HG03342 (cell line): ENCODE results near the gene CPLX3.

Source experiments
- ATAC-seq: cut with Tn5 transposase; IDR thresholded peaks from one replicate; pipeline ENCODE4 v1.9.1; 2021; ENCODE audit warnings: mild to moderate bottlenecking, moderate library complexity; ENCODE audit not compliant: unreplicated experiment

Gene CPLX3

DNA sequence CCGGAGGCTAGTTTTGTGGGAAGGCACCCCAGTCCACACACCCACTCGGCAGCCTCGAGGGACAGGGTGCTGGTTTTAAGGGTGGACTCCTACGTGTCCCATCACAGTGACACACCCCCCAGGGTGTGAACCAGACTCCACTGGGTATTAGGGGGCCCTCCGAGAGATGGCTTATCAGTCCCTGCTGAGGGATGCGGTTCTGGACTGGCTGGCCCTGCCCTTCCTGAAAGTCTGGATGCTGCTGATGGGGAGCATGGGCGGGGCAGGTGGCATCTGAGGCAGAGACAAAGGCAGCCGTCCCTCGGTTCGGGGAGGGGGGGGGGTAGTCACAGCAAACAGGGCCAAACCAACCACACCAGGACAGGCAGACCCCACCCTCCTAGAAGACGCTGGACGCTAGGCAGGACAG, 17.5 kb downstream of the CPLX3 start:
- ATAC-seq = no peak

DNA sequence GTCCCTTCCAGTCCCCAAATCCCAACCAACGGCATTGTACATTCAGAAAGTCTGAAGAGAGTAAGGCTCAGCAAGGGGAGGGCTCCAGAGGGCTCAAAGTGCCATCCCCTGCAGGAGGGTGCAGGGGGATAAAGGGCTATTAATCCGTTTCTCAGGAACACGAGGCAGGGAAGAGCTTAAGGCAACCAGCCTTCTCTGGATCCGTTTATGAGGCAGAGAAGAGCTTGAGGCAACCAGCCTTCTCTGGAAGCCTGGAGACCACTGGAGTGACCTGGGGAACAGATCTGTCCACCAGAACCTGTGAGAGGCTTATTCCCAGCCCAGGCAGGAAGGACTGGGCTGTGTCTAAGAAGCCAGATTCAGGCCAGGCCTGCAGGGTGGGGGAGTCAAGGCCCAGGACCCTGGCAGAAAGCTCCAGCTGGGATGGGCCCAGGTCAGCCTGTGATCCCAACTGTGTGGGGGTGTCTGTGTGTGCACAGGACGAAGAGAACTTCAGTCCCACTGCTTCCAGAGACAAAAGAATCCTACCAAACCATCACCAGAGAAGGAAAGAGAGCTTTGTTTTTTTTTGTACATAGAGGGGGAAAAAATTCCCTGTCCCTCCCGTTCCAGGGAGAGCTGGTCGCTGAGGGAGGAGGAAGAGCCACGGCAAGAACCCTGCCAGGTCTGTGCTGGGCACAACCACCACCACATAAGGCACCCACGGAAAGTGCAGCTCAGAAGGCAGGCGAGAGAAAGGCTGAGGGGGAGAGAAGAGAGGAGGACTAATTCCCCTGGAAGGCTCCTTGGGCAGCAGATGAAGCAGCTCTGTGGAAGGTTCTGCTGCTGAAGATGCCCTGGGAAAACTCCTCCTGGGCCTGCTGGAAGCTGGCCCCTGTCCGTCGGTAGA, 18.1 kb downstream of the CPLX3 start:
- ATAC-seq = no peak

DNA sequence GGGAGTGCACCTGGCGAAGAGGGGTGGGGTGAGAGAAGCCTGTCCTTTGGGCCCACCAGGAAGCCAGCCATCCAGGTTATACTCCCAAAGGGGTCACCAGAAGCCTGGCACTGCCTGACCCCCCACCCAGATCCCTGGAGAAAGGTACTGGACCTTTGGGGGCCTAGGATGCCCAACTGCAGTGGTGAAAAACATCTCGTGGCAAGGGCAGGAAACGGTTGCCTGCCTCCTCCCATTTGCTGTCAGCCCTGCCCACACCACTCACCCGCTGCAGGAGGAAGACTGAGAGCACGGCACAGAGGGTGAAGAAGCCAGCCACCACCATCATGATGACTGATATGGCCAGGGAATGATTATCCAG, 18.8 kb downstream of the CPLX3 start:
- ATAC-seq = no peak

DNA sequence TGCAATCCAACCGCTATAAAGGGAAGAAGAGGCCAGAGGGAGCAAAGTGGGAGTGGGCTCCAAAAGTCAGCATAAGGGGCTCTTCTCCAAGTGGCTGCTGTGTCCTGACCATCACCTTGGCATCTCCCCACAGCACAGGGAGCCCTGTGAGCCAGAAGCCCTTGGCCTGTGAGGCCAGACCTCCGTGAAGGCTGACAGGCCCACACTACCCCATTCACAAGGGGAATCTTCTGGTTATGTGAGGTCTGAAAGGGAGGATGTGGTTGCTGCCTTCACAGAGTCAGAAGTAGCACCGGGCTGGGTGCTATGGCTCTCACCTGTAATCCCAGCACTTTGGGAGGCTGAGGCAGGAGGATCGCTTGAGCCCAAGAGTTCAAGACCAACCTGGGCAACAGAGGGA, 19.2 kb downstream of the CPLX3 start:
- ATAC-seq = no peak

DNA sequence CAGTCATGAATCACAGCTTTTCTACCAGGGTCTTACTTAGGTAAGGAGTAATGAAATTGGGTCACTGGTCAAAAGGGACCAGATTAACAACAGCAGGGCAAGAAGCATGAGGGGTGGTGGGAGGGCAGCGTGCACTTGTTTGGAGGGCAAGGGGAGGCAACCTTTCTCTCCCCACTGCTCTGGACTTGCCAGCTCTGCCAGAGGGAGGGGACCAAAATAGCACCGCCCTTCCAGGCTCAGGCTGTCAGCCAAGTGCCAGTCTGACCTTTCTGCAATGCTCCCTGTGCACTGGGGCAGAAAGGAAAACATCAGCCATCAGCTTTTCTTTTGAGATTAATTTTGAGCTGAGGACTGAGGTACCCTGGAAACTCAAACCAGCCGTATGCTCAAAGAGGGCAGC, 21.0 kb downstream of the CPLX3 start:
- no peak for ATAC-seq

DNA sequence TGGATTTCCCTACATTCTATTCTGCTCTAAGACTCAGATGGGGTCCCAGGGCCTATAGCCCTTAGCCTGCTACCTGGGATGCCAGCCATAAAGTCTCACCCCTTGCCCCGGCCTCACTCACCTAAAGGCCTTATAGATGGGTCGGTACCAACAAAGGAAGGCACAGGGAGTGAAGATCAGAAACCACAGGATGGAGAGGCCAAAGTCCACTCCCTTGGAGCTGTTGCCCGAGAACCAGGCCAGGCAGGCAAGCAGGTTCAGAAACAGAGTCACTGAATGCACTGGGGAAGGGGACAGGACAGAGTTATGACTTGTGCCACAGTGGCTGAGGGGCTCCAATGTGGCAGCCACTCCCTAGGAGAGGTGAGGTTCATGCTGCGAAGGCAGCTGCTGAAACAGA, 24.0 kb downstream of the CPLX3 start:
- ATAC-seq = no peak

DNA sequence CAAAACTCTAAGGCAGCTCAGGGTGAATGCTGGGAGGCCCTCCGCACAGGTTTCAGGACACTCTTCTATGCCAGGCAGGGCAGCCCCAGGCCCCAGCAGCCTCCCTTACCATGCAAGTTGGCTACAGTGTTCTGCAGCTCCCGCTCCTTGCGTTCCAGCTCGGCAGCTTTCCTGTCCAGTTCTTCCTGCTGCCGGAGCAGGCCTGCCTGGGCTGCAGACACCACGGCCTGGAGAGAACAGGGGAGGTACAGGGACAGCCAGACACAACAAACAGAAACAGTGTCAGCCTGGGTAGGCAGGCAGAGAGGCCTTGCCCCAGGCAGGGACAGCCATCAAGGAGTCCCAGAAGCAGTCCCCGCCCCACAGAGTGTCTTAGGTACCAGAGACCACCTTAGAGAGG, 25.5 kb downstream of the CPLX3 start:
- no peak for ATAC-seq

DNA sequence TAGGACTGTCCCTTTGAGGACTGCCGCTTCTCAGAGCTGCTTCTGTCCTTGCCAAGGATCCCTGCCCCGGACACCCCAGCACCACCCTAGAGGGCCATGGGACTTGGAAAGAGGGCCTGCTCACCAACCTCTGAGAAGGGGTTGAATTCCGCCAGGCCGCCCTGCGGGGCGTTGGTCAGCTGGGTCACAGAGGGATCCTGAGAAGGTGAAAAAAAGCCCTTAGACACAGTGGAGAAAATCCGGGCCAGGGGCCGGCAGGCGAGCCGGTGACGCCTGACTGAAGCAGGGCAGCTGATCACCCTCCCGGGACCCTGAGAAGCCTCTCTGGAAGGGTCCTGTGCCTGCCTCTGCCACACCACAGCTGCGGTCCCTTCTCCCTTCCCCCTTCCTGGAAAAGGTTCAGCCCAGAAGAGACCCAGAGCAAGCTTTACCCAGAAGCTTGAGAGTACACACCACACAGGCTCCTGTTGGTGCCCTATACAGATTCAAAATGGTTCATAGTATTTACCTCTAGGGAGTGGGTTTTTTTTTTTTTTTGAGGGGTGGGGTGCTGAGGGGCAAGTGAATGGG, 28.1 kb downstream of the CPLX3 start:
- ATAC-seq = no peak

DNA sequence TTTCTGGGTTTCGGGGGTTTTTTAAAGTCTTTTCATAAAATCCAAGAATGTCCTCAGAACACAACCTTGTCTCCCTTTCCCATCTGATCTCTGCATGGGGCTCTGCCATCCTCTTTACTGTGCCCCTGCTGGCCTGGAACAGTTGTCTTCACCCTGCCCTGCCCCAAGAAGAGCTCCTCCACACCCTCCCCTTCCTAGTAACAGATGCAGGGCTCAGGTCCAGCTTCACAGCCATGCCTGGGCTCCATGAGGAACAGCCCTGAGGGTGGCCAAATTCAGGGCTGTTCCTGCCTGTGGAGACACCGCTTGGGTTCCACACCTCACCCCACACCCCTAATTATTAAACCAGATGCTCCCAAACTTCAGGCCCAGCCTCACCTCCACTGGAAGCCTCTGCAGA, 29.4 kb downstream of the CPLX3 start:
- ATAC-seq = no peak

DNA sequence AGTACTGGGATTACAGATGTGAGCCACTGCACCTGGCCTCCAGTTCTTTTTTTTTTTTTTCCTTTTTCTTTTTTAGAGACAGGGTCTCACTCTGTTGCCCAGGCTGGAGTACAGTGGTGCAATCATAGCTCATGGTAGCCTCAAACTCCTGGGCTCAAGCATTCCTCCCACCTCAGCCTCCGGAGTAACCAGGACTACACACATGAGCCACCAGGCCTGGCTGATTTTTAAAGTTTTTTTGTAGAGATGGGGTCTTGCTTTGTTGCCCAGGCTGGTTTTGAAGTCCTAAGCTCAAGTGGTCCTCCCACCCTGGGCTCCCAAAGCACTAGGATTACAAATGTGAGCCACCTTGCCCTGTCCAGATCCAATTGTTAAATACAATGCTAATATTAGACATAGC, 30.1 kb downstream of the CPLX3 start:
- ATAC-seq = no peak

DNA sequence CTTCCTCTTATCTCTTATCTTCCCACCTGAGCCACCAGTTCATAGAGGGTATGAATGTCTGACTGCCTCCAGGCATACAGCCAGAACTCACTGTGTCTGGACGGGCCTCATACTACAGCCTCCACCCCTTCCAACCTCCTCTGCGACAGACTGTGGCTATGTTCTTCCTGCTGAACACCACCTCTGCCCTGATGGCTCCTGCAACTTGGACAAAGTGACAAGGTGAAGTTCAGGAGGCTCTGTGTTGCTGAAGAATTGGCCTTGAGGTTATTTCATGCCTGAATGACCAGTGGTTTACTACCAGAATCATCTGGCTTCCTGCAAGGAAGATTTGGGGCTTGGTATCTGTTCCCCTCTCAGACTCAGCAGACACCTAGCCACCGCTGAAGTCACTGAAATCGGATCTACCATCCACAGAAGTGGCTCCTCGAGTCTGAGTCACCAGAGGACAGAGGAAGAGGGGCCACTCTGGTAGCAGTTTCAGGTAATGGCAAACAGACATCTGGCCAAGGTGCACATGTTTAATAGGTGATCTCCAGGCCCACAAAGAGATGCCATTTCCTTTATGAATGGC, 30.7 kb downstream of the CPLX3 start:
- peak; percentile 75 for ATAC-seq

DNA sequence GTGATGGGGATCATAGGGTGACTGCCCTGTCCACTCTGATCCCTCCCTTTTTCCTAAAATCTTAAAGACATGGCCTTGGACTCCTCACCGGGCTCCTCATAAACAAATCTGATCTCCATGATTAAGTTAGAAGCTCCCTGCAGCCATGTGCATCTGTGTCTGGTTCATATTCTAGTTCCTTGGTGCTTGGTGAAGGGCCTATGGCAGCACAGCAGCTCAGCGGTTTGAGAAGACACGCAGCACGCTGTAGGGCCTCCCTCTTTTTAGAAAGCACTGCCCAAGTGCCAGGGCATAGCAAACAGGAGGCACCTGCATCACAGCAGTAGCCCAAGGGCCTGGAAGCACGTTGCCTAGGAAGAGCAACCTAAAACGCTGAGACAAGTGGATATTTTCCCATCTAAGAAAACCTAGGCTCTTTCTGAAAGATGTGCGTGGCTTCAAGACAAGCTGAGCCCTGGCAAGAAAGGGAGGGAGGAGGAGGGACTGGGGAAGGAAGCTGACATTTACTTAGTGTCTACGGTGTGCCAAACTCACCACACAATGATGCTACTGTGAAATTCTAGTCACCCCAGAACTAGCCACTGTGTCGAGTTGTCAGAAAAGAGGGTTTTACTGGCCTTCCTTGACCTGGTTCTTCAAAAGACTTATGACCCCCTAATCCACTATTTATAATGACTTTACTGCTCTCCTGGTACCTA, 31.4 kb downstream of the CPLX3 start:
- no peak for ATAC-seq

DNA sequence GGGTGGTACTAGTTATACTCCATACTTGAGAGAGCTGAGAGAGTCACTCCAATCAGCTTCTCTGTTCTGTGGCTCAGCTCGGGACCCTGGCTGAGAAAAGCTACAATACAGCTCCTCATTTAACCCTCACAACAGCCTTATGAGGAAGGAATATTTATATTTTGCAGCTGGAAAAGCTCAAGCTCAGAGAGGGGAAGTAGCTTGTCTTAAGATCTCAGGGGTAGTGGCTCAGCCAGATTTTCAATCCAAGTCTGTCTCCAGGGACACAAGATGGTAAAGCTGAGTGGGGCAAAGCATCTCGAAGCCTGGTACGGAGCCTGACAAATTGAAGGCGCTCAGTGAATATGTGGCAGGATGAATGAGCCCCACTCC, 31.9 kb downstream of the CPLX3 start:
- no peak for ATAC-seq

DNA sequence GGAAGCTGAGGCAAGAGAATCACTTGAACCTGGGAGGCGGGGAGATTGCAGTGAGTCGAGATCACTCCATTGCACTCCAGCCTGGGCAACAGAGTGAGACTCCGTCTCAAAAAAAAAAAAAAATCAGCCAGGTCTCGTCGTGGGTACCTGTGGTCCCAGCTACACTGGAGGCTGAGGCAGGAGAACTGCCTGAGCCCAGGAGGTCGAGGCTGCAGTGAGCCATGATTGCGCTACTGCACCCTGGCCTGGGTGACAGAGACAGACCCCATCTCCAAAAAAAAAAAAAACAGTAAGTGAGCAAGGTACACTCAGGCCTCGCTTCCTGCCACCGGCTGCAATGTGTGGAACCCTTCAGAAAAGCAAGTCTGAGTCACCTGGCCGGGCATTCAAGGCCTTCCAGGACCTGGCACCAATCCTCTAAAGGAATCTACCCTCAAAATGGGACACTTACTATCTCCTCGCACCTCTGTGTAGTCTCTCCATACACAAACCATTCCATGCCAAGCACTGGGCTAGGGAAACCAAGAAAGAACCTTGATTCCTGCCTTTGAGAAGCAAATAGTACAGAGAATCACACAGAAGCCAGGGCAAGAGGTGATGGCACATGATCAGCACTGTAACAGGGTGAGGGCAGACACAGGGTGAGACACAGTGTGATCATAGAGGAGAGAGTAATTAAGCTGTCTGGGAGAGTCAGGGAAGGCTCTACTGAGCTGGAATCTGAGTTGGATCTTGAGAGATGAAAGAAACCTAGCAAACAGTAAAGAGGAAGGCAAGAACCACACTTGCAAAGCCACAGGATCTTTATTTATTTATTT, 37.0 kb downstream of the CPLX3 start:
- ATAC-seq = no peak

DNA sequence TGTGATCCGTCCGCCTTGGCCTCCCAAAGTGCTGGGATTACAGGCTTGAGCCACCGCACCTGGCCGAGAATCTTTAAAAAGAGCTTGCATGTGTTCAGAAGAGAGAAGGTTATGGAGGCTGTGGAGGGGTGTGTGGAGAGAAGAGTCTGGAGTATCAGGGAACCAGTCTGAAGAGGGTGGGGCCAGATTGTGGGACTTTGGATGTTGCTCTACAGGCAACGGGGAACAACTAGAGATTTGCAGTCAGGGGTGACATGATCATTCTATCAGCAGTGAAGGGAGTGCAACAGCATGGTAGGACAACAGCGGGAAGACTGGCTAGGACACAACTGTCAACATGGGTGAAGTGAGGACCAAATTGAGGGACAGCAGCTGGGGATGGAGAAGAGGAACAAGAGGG, 37.9 kb downstream of the CPLX3 start:
- ATAC-seq = no peak

DNA sequence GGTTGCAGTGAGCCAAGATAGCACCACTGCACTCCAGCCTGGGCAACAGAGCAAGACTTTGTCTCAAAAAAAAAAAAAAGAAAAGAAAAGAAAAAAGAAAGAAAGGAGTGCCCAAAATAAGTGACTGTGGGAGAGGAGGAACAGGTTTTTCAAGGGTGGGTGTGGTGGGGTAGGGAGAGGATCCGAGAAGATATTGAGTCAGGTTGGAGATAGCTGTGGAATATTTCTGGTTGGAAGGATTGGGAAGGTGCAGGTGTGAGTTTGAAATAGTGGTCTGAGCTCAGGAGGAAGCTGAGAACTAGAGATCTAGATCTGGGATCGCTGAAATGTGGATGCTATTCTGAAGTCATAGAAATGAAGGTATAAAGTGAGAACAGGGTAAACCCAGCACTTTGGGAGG, 38.9 kb downstream of the CPLX3 start:
- ATAC-seq = no peak

DNA sequence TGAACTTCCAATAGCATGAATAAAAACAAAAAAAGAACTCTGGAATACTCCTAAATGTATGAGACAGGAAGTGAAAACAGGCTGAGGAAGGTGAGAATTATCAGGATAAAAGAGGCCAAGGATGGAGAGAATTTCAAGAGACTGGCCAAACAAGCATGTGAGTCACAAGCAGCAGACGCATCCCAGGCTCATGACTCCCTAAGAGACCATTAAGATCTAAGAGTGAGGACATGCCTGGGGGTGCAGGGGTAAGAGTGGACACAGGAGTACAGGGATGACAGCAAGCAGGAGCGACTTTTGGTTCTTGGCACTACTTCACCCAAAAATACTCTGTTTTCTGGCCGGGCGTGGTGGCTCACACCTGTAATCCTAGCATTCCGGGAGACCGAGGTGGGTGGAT, 39.7 kb downstream of the CPLX3 start:
- ATAC-seq = no peak

DNA sequence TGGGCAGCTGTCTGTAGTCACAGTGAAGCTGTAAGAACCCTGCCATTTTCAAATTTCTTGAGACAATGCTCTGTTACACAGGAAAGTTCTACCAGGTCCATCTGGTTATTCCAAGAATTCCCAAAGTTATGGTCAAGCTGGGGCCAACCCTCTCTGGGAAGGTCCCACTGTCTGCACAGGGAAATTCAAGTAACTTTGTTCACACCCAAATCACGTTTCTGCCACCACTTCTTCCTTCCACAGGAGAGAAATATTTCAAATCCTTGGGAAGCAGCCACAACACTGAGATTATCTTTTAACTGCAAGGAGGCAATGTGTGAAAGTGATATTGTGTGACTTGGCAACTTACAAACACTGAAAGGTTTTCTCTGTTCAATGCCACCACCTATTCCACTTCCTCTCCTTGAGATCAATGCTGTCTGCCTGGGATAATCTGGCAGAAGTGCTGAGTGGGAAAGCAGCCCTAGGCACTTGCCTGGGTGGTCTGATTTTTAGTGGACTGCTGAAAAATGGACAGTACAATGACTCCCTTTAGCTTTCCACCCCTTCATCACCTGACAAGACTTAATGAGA, 41.1 kb downstream of the CPLX3 start:
- ATAC-seq = no peak

DNA sequence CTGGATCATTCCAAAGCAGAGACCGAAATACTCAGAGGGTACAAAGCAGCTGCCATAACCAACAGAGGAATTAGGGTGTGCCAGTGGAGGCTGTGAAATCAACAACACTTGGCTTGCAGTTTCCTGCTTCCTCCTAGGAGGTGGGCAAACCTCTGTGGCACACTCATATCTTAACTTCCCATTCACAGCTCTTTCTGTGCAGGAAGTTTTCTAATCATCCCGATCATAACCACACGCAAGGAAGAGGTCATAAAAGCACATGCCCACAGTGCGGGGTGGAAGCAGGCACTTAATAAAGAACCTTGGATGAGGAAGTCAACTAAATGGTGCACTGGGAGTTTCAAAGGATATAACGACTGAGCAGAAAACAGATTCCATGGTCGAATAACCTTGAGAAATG, 41.6 kb downstream of the CPLX3 start:
- no peak for ATAC-seq

DNA sequence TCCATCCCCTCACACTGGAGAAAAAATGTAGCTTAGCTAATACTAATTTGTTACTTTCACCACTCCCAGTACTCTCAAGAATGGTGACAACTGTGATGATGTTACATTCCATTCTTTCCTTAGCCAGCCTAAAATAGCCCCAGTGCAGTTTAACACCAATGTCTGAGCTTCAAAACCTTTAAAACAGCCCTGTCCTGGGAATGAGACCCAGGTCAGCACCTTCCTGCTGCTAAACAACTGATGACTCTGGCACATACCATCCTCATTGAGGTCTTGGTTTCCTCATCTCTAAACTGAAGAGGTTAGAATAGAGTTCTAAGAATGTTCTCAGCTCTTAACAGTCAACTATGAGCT, 42.9 kb downstream of the CPLX3 start:
- ATAC-seq = no peak
